HG03575 (cell line): ENCODE measurements around the gene ZNF687.

Source experiments
- ATAC-seq: cut with Tn5 transposase; IDR thresholded peaks from one replicate; pipeline ENCODE4 v1.9.1; 2021; ENCODE audit not compliant: unreplicated experiment, insufficient number of reproducible peaks, low FRiP score; ENCODE audit errors: extremely low read depth

Gene ZNF687

DNA sequence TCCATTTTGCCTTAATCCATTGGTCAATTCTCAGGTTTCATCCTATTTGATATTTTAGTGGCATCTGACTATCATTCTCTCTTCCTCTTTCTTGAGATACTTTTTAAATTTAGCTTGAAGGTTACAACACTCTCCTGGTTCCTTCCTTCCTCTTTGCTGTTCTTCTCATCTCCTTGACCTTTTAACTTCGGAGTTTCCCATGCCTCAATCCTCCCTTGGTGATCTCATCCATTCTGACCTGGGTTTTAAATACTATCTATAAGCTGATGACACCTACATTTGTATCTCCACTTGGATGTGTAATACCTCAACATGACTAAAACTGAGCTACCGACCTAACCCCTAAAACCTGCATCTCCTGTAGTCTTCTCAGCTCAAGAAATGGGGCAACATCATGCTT lies 4.8 kb upstream of the ZNF687 start:
- ATAC-seq: no peak

DNA sequence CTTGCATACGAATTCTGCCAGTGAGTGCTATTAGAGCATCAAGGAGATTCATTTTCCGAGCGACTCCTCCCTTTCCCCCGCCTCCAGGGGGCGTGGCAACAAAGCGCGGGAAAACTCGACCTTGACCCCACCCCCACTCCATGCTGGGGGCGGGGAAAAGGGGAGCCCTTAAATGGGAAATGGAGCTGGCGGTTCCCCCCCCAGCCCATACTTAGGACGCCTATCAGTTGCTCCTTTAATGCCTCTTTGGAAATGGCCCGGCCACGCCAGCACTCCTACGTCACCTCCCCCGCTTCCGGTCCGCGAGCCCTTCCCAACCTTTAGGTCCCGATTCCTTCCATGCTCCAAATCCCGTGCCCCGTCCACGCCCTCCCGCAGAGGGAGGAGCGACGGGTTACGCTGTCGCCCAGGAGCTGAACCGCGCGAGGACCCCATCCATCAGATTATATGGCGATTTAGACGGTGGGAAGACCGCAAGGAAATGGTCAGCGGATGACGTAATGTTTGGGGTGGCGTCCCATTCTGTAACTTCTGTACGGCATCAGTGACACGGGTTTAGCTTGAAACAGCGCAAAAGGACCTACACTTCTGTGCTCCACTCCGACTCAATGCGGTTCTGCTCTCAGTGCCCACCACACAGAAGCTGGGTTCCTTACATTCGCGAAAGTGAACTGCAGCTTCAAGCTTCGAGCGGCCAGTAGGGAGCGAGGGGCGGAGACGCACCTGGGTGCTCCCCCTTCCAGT lies 702 bp upstream of the ZNF687 start:
- ATAC-seq: peak; percentile 15

DNA sequence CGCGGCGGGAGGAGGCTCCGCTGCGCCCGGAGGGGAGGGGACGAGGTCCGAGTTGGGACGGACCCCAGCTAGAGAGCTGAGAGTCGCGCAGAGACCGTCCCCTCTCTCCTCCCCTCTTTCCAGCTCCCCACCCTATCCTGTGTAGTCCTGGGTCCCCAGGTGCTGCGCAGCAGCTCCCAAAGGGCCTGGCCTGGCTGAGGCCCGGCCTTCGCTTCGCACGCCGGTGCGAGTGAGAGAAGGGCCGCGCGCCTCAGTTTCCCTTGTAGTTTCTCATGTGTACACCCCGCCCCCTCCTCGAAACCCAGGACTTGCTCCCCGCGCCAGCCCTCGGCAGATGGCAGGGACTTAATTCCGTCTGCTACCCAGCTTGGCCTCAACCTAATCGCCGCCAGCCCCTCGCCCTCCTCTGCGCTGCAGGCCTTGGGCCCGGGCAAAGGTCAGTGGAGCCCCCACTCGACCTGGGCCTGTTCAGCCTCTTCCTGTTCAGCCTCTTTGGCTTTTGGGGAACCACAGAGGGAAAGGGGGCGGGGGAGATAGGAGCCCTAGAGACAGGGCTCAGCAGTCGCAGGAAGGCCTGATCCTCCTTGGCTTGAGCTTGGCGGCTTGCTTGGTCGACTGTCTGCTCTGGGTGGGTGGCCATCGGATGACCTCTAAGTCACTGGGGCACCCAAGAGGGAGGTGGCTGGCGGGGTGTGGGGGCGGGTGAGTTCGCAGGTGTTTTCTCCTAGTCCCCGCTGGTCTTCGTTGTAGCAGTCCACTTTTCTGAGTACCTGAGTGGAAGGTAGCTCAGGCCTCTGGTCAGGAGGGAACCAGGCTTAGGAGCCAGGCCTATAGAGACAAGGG lies 1.0 kb downstream of the ZNF687 start:
- ATAC-seq: no peak

DNA sequence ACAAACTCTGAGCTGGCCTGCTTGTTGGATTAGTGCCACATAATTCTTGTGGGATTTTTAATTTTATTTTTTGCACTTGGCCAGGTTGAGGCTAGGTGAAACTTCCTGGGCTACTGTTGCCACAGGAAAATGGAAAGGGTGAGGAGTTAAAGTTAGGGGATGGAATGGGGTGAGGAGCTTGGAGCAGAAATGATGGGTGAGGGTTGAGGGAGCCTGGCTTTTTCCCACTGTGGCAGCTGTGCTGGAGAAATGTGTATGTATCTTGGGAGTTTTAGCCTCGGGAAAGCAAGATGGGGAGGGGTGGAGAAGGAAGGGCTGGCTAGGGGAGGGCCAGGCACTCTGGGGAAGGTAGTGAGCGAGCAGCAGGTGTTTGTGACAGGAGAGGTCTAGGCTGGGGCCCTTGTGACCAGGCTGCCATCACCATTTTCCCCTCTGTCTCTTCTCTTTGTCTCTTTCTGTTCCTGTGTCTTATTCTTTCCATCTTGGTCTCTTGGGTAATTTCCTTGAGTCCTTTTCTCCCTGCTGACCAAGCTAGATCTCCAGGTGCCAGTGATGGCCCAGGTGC lies 2.0 kb downstream of the ZNF687 start:
- no peak for ATAC-seq

DNA sequence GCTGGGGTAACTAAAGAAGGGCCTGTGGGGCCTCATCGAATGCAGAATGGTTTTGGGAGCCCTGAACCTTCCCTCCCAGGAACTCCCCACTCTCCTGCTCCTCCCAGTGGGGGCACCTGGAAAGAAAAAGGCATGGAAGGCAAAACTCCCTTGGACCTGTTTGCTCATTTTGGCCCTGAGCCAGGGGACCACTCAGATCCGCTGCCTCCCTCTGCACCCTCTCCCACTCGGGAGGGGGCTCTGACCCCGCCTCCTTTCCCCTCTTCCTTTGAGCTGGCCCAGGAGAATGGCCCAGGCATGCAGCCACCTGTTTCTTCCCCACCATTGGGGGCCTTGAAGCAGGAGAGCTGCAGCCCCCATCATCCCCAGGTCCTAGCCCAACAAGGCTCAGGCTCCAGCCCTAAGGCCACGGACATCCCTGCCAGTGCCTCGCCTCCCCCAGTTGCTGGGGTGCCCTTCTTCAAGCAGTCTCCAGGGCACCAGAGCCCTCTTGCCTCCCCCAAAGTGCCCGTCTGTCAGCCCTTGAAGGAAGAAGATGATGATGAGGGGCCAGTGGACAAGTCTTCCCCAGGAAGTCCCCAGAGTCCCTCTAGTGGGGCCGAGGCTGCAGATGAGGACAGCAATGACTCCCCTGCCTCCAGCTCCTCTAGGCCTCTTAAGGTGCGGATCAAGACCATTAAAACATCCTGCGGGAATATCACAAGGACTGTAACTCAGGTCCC lies 4.7 kb downstream of the ZNF687 start:
- ATAC-seq: no peak

DNA sequence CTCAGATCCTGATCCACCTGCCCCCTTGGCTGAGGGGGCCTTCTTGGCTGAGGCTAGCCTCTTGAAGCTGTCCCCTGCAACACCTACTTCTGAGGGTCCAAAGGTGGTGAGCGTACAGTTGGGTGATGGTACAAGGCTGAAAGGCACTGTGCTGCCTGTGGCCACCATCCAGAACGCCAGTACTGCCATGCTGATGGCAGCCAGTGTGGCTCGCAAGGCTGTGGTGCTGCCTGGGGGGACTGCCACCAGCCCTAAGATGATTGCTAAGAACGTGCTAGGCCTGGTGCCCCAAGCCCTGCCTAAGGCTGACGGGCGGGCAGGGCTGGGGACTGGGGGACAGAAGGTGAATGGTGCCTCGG lies 5.2 kb downstream of the ZNF687 start:
- no peak for ATAC-seq

DNA sequence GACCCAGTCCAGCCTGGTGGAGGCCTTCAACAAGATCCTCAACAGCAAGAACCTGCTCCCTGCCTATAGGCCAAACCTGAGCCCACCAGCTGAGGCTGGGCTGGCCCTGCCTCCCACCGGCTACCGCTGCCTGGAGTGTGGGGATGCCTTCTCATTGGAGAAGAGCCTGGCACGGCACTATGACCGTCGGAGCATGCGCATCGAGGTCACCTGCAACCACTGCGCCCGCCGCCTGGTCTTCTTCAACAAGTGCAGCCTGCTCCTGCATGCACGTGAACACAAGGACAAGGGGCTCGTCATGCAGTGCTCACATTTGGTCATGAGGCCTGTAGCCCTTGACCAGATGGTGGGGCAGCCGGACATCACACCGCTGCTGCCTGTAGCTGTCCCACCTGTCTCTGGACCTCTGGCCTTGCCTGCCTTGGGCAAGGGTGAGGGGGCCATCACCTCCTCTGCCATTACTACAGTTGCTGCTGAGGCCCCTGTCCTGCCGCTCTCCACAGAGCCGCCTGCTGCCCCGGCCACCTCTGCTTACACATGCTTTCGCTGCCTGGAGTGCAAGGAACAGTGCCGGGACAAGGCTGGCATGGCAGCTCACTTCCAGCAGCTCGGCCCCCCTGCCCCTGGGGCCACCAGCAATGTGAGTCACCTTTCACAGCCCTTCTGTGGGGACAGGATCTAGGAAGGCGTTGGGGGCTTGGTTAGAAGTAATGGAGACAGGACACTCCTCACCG lies 5.8 kb downstream of the ZNF687 start:
- no peak for ATAC-seq

DNA sequence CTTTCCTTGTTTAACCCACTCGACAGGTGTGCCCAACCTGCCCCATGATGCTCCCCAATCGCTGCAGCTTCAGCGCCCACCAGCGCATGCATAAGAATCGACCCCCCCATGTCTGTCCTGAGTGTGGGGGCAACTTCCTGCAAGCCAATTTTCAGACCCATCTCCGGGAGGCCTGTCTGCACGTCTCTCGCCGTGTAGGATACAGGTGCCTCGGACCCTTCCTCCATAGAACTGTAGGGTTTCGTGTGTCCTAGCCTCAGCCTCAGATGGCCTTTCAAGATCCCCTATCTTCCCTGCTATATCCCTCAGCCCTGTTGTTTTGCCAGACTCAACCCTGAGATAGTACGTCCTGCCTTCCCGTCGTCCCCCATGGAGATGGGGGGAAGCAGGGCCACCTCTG lies 6.4 kb downstream of the ZNF687 start:
- no peak for ATAC-seq

DNA sequence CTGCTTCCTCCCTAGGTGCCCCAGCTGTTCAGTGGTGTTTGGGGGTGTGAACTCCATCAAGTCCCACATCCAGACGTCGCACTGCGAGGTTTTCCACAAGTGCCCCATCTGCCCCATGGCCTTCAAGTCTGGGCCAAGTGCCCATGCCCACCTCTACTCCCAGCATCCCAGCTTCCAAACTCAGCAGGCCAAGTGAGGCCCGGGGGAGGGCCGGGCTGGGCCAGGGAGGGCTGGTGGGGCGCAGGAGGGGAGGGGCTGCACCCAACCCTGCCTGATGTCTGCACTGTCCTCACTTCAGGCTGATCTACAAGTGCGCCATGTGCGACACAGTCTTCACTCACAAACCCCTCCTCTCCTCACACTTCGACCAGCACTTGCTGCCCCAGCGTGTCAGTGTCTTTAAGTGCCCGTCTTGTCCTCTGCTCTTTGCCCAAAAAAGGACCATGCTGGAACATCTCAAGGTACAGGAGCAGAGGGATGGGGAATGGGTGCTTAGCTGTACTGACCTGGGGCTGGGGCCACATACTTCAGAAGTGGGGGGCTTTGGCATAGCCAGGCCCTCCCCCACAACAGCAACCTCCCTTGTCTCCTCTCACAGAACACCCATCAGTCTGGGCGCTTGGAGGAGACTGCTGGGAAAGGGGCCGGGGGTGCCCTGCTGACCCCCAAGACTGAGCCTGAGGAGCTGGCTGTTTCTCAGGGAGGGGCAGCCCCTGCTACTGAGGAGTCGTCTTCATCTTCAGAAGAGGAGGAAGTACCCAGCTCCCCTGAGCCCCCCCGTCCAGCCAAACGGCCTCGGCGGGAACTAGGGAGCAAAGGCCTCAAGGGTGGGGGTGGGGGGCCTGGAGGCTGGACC lies 7.2 kb downstream of the ZNF687 start:
- no peak for ATAC-seq

DNA sequence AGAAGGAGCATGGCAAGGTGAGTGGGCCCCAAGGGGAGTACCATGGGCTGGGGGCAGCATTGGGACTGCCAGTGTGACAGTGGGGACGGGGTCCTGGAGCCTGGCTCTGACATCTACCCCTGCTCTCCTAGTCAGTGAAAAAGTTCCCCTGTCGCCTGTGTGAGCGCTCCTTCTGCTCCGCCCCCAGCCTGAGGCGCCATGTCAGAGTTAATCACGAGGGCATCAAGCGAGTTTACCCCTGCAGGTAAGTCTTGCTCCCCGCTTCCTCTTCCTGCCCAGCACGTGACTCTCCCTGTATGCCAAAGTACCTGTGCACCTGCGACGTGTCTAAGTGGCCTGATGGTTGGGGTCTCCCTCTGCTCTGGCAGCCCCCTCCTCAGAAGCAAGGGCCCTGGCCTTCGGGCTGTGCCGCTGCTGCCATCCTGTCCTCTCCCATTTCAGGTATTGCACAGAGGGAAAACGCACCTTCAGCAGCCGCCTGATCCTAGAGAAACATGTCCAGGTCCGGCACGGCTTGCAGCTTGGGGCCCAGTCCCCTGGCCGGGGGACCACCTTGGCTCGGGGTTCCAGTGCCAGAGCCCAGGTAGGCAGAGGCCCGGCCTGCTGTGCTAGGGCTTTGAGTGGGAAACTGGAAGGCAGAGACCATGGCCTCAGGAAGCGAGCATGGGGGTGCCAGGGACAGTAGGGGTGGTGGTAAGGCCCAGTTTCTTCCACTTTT lies 8.1 kb downstream of the ZNF687 start:
- no peak for ATAC-seq

DNA sequence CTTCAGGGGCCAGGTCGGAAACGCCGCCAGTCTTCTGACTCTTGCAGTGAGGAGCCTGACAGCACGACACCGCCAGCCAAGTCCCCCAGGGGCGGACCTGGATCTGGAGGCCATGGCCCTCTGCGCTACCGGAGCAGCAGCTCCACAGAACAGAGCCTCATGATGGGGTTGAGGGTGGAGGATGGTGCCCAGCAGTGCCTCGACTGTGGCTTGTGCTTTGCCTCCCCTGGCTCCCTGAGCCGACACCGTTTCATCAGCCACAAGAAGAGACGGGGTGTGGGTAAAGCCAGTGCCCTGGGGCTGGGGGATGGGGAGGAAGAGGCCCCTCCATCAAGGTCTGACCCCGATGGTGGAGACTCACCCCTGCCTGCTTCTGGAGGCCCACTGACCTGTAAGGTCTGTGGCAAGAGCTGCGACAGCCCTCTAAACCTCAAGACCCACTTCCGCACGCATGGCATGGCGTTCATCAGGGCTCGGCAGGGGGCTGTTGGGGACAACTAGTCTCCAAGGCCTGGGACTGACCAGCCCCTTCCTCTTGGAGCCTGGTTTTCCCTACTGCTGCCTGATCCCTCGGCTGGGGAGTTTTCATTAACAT lies 8.7 kb downstream of the ZNF687 start:
- no peak for ATAC-seq

DNA sequence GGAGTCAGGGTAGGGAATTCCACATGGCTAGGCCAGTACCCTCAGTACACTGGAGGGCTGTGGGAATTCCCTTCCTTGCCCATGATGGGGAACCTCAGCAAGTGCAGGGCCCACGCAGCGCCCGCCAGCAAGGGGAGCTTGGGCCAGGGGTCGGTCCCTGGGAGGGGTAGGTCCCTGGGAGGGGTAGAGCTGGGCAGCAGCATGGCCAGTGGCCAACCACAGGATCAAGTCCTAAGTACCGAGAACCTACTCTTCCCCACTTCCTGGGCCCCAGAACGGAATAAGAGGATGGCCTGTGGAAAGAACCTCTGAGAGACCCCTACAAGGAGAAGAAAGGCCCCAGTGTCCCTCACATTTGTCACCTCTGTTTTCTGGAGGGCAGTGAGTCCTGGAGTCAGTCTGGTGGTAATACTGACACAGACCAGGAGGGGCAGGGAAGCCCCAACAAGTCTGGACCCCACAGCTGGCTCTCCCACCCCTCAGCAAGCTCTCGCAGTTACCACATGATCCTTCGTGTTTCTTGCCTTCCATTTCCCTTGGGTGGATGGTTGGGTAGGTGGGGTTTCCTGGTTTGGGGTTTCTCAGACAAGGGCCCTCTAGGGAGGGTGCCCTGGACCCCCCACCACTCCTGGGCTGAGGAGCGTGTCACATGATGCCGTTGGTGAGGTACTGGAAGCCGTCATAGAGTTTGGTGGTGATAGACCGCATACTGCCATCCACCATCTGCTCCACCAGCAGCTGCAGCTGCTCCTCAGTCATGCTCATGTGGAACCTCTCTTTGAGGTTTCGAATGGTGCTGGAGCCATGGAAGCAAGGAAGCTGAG lies 10.3 kb downstream of the ZNF687 start:
- no peak for ATAC-seq

DNA sequence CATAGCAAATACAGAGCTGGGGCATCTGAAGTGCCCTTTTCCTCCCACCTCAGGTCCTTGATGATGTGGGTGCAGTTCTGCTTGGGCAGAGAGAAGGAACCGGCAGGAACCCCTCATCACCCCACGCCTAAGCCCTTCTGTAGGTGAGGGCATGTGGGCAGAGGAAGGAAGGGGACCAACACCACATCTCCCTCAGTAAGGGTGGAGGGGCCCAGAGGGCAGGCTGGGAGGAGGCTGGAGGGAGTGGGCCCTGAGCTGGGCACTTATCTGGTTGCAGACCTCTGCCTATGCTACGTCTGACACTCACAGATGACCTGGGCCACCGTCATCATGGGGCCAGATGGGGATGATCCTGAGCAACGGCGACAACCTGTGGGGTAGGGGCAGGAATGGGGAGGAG lies 11.0 kb downstream of the ZNF687 start:
- no peak for ATAC-seq

DNA sequence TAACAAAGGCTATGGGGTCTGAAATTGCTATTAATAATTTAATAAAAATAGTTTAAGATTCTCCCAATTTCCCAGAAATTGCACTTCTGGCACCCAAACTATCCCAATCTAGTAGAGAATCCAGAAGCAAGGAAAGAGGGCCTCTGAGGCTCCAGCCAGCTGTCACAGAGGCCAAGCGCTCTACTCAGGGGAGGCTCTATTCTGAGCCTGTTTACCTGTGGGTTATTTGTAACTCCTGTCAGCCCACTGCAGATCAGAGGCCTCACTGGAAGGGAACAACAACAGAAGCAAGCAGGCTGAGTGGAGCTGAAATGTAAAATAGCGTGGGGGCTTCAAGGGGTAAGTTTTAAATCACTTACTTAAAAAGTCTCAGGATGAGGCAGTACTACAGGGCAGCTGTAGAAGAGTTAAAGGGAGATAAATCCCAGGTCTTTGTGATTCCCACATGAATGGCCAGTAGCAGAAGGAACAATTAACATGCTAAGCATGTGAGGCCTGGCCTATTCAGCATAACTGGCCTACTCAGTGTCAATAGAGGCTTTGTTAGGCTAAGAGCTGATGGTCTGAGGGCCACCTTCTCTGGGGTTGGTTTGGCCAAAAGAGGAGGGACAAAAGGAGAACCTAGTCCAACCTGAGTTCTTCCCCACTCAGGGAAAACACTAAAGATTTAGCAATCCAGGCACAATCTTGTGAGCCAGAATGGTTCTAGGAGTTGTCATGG lies 12.8 kb downstream of the ZNF687 start:
- no peak for ATAC-seq

DNA sequence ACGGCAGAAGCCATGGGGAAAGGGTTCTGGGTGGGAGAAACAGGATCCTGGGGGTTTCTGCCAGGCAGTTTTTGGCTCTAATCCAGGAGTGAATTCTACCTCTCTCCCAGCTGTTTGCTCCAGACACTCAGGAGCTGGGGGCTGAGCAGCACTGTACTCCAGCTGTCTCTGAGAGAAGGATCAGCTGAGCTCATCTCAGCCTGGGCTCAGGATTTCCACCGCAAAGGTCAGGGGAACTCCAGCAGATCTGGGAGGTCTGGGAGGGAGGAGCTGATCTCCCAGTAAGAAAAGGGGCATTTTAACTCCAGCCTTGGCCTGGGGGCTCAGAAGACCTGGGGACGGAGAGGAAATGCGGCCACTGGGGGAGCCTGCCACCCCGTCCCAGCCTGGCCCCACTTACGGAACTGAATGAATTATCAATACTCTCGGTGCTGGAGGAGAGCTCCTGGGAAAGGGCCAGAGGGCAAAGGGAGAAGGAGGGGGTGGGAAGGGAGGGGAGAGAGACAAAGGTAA lies 27.8 kb downstream of the ZNF687 start:
- no peak for ATAC-seq

DNA sequence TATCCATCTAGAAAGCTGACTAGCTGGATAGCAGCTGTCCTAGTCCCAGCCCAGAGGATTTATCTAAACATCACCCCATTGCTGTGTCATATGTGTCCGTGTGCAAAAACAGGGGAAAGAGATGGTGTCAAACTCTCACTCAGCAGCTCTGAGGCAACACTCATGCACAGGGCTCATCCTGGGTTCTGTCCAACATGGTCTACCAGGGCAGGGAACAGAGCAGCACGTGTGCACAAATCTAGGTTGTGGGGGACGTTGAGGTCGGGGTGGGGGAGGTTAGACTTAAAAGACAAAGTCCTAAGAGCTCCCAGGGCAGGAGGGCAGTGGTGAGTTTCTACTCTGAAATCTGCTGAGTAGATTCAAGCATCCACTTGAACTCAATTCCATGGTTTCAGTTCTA lies 28.9 kb downstream of the ZNF687 start:
- ATAC-seq: no peak
